Heart left ventricle (tissue), 16 donors: ENCODE results near the gene DPP10. TPM values are rescaled to one million over a fixed set of nuclear protein-coding genes. Genes with fewer than 3 reads are reported as not detected.

Experiments used
- ATAC-seq, 4 donors: fragments of 200-7000 bp; cut with Tn5 transposase; one replicate each; pipeline ENCODE4 v1.9.1; 2020 to 2022; ENCODE audit warnings: moderate library complexity in 4 of 4, mild to moderate bottlenecking in 3 of 4, moderate number of reproducible peaks in 1 of 4
- DNase-seq, 5 donors: peaks; one replicate each; pipeline ENCODE4 v3.0.0-alpha.2; 2020
- H3K27ac ChIP-seq, 12 donors: fragments of 200-600 bp; sonication (generic) in 4 of 12; one replicate each; pipeline versions ENCODE4 v1.5.0 to v1.8.0; 2016 to 2022; ENCODE audit warnings: mild to moderate bottlenecking in 2 of 12
- H3K27me3 ChIP-seq, 9 donors: fragments of 200-600 bp; sonication (generic) in 2 of 9; one replicate each; pipeline versions ENCODE4 v1.5.1 to v1.8.0; 2016 to 2022; ENCODE audit warnings: mild to moderate bottlenecking in 3 of 9
- H3K36me3 ChIP-seq, 9 donors: fragments of 200-600 bp; sonication (generic) in 2 of 9; one replicate each; pipeline versions ENCODE4 v1.5.0 to v1.8.0; 2018 to 2022; ENCODE audit warnings: mild to moderate bottlenecking in 2 of 9
- H3K4me1 ChIP-seq, 12 donors: fragments of 200-600 bp; sonication (generic) in 4 of 12; one replicate each; pipeline versions ENCODE4 v1.5.0 to v1.8.0; 2016 to 2022; ENCODE audit warnings: mild to moderate bottlenecking in 3 of 12
- H3K4me3 ChIP-seq, 12 donors: fragments of 200-600 bp; sonication (generic) in 4 of 12; one replicate each; pipeline versions ENCODE4 v1.5.0 to v1.8.0; 2017 to 2022; ENCODE audit warnings: mild to moderate bottlenecking in 9 of 12, moderate library complexity in 4 of 12
- H3K9me3 ChIP-seq, 12 donors: fragments of 200-600 bp; sonication (generic) in 4 of 12; one replicate each; pipeline versions ENCODE4 v1.5.0 to v1.8.0; 2016 to 2022; ENCODE audit warnings: mild to moderate bottlenecking in 1 of 12
- POLR2A ChIP-seq, 2 donors: fragments of 450-650 bp; IDR thresholded peaks; one replicate each; pipeline ENCODE4 v1.6.1; 2017; ENCODE audit warnings: antibody characterized with exemption in 2 of 2, mild to moderate bottlenecking in 2 of 2, moderate library complexity in 2 of 2
- WGBS, 4 donors: extraction: QIAGEN DNeasy Blood & Tissue Kit in 2 of 4; methylation state at CpG; one replicate each; pipeline versions ENCODE4 v1.1.5 to v1.1.7; 2013 to 2018; 5-methylcytosine and 5-hydroxymethylcytosine counted together
- intact Hi-C, 10 donors: fragments of 100-400 bp; cut with DNase I; formaldehyde crosslinking; loops; one replicate each; pipeline versions ENCODE4 v1.11.1 to v1.14.2; 2022
- polyA plus RNA-seq, 2 donors: library from polyadenylated mRNA; stranded (reverse); fragments of 200-250 nt; gene quantifications; one replicate each; pipeline ENCODE4 v1.2.3, GENCODE V29; 2013
- total RNA-seq, 9 donors: library from RNA; depleted of rRNA in 2 of 9; stranded (reverse); fragments of >200 nt in 2 of 9; fragmentation: NEBNext Ultra II Directional in 3 of 9; extraction: Animal tissue kit (Norgen Biotek cat#: 25700) in 3 of 9; gene quantifications; one replicate each; pipeline versions ENCODE4 v1.1.0 to v1.2.4, GENCODE V29; 2016 to 2023
- TF ChIP-seq, protein P1 (sequence below), 12 donors: fragments of 200-600 bp; sonication (generic) in 4 of 12; IDR thresholded peaks; one replicate each; pipeline versions ENCODE4 v1.5.0 to v1.8.0; 2018 to 2022; ENCODE audit warnings: antibody characterized with exemption in 12 of 12, mild to moderate bottlenecking in 5 of 12
- donor health status: ischemic (EF 13 %, LVEDD 7.1; RV severe dilation, severe dysfunction).
- donor health status: healthy with polysubstance abuse.
- donor health status: DM: no; HTN: yes; CAD: no.
- donor health status: DM: no; HTN: no; CAD: no.
- donor health status: ischemic (EF 25% LVEDD 6.9; RV normal size, moderate dysfunction).
- donor health status: ischemic (EF 25% LVEDD 5.7; RV mildly dilated, moderate dysfunction).
- donor health status: healthy.
- donor health status: DM: yes; HTN: yes; CAD: no.
- donor health status: ischemic (EF 35%, LVEDD 5.7; RV mildly dilated, moderate dysfunction).
- donor health status: nonischemic (EF 11% LVEDD 7.7; RV severe dilation, severe dysfunction).
- donor health status: DM: yes; HTN: yes; CAD: no.
- donor health status: PGD.
- donor health status: ischemic (EF 29% LVEDD 5.4; RV normal size, mild dysfunction).
- donor health status: nonischemic (EF 23%, LVEDD 6.1; RV moderate dilation, normal function).

The DPP10 gene
- total and polyA plus RNA-seq, 11 donors = 0.88 TPM; not detected in 10

DNA sequence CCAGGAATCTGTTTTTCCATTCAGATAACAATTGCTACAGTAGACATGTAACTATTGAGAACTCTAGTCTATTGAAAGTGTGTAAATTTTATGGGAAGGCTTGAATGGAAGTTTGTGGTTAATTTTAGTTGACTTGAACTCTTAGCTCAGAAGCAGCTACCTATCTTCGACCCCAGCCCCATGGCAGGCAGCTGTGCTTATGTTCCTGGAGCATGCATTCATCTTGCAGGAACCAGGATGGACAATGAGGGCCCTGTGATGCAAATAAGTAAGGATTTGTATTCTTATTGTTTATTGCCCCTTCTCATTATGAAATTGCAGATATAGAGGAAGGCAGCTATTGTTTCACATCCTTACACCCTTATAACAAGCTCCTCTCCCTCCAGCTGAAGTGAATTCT is 1252.2 kb downstream of the DPP10 start:
- no peak for ATAC-seq
- Histone ChIP-seq H3K27ac (no peak overlapping the region), H3K4me1 (no peaks in the 10 kb centered on the region), H3K36me3 (no peaks in the 10 kb centered on the region), H3K27me3 (no peaks in the 10 kb centered on the region), H3K4me3 (no peak overlapping the region), H3K9me3 (peaks cover 0 to 3% (median 0%) of the 10 kb centered on the region in 12 donors)
- WGBS, 4 donors = 43 to 66% (median 58%) methylated on average over 1 of the region's 1 CpG
- DNase-seq = no peak
- TF ChIP-seq, protein P1, sequence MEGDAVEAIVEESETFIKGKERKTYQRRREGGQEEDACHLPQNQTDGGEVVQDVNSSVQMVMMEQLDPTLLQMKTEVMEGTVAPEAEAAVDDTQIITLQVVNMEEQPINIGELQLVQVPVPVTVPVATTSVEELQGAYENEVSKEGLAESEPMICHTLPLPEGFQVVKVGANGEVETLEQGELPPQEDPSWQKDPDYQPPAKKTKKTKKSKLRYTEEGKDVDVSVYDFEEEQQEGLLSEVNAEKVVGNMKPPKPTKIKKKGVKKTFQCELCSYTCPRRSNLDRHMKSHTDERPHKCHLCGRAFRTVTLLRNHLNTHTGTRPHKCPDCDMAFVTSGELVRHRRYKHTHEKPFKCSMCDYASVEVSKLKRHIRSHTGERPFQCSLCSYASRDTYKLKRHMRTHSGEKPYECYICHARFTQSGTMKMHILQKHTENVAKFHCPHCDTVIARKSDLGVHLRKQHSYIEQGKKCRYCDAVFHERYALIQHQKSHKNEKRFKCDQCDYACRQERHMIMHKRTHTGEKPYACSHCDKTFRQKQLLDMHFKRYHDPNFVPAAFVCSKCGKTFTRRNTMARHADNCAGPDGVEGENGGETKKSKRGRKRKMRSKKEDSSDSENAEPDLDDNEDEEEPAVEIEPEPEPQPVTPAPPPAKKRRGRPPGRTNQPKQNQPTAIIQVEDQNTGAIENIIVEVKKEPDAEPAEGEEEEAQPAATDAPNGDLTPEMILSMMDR (IDR thresholded peaks at IDR 0.05) = no peak
- no peak for TF ChIP-seq POLR2A (IDR thresholded peaks at IDR 0.05)
- intact Hi-C loops = no loop called here

DNA sequence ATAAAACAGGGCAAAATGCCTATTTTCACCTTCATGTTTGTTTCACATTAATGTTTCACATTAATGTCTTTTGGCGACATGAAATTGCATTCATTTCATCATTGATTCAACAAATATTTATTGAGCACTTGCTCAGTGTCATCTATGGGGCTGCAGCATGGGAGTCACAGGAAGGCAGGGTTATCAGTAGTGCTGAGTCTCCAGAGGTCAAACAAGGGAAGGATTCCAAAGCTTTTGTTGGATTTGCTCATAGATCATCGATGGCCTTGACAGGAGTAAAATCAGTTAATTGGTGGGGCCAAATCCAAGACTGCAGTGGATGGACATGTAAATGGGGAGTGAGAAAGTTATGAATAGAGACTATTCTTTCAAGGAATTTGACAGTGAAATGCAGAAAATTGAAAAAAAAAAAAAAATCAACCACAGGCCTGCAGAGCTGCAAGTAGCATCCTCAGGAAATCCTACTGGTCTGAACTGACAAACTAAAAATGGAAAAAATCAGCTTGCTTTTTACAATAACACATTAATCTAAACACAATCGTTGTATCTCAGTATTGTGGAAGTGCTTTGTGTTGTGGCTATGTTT is 1290.8 kb downstream of the DPP10 start:
- Histone ChIP-seq H3K4me1 (no peaks in the 10 kb centered on the region), H3K27ac (no peak overlapping the region), H3K9me3 (no peaks in the 10 kb centered on the region), H3K4me3 (no peak overlapping the region), H3K36me3 (no peaks in the 10 kb centered on the region), H3K27me3 (no peaks in the 10 kb centered on the region)
- intact Hi-C loops = no loop called here
- 46 to 55% (median 52%) methylated on average over 3 of the region's 3 CpGs for WGBS, 4 donors
- ATAC-seq (no peak), DNase-seq (no peak)
- no peak for TF ChIP-seq POLR2A (IDR thresholded peaks at IDR 0.05)
- TF ChIP-seq, protein P1 (IDR thresholded peaks at IDR 0.05) = no peak

DNA sequence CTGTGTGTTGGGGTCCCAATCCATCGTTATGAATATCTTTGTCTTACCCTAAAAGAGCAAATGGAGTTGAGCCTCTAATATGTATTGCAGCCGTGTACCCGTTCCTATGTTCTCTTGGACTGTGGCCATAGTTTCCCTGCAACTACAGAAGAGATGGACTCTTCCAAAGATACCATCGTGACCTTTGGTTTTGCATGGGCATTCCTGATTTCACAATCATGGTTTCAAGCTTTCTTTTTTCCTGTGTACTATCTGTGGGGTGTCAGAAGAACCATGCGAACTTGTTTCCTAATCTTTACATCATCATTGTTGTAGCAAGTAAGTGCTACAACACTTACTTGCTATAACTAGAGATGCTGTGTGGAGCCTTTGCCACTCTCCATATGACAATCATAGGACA is 1295.7 kb downstream of the DPP10 start:
- Histone ChIP-seq H3K27me3 (no peaks in the 10 kb centered on the region), H3K4me1 (no peaks in the 10 kb centered on the region), H3K36me3 (no peaks in the 10 kb centered on the region), H3K4me3 (no peak overlapping the region), H3K9me3 (no peaks in the 10 kb centered on the region), H3K27ac (no peak overlapping the region)
- intact Hi-C loops = no loop called here
- WGBS, 4 donors = 81 to 85% (median 83%) methylated on average over 5 of the region's 5 CpGs
- DNase-seq = no peak
- TF ChIP-seq, protein P1 (IDR thresholded peaks at IDR 0.05) = no peak
- no peak for TF ChIP-seq POLR2A (IDR thresholded peaks at IDR 0.05)
- ATAC-seq = no peak

DNA sequence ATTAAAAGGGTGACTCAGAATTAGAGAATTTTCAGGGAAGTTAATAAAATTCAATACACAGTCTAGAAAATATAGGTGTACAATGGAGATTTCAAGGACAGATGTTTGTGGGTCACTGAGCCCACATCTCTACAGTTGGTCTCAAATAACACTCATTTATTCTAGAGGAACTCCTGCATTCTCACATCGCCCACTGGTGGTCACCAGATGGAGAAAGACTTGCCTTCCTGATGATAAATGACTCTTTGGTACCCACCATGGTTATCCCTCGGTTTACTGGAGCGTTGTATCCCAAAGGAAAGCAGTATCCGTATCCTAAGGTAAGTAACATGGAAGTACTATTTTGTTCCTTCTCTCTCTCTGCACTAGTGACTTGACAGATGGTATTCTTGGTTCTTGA is 1297.1 kb downstream of the DPP10 start:
- ATAC-seq = no peak
- Histone ChIP-seq H3K27ac (no peak overlapping the region), H3K9me3 (no peaks in the 10 kb centered on the region), H3K4me3 (no peak overlapping the region), H3K36me3 (no peaks in the 10 kb centered on the region), H3K4me1 (no peaks in the 10 kb centered on the region), H3K27me3 (no peaks in the 10 kb centered on the region)
- no peak for TF ChIP-seq POLR2A (IDR thresholded peaks at IDR 0.05)
- DNase-seq = no peak
- WGBS, 4 donors = 81 to 88% (median 84%) methylated on average over 4 of the region's 4 CpGs
- intact Hi-C loops = no loop called here

DNA sequence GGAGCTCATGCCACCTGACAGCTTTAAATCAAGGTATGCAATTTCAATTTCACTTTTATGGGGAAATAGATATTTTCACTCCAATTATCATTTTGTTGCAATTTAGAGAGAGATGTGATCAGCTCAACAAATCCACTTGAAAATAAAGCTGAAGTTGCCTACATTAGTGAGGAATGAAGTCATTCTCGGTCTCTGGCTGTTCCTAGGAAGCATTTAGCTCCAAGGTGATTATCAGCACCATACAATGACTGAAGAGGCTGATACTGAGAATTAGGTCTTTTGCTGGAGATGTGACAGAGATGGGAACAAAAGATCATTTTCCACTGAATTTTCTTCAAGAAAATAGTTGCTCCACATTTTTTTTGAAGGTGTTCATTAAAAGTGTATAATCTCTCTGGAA is 1303.7 kb downstream of the DPP10 start:
- Histone ChIP-seq H3K4me1 (no peaks in the 10 kb centered on the region), H3K27ac (no peak overlapping the region), H3K36me3 (no peaks in the 10 kb centered on the region), H3K9me3 (no peaks in the 10 kb centered on the region), H3K4me3 (no peak overlapping the region), H3K27me3 (no peaks in the 10 kb centered on the region)
- no peak for ATAC-seq
- DNase-seq = no peak
- intact Hi-C loops = no loop called here
- TF ChIP-seq POLR2A (IDR thresholded peaks at IDR 0.05) = no peak
- TF ChIP-seq, protein P1 (IDR thresholded peaks at IDR 0.05) = no peak
- 10 to 41% (median 28%) methylated on average over 1 of the region's 1 CpG for WGBS, 4 donors
